Retinal pigment epithelial cell (primary cell): Measurements from ENCODE around the gene PORCN.

Experiments
- DNase-seq: peaks from one replicate; pipeline ENCODE4 v3.0.0-alpha.2; 2010; ENCODE audit warnings: low read depth
- H3K4me3 ChIP-seq: 2 replicates; pipeline ENCODE4 v1.5.1; 2011; ENCODE audit warnings: mild to moderate bottlenecking, low read length, control low read depth, moderate library complexity
- CTCF ChIP-seq: conservative IDR thresholded peaks from 2 replicates; pipeline ENCODE4 v1.5.1; 2011; ENCODE audit warnings: low read depth, low read length, control low read depth, inconsistent platforms

Gene PORCN

GRCh38 chrX:48475774-48476577, 32.8 kb upstream of the PORCN start, which contains the start of gene FTSJ1:
Gene FTSJ1, plus strand, starts transcription at chrX:48476199. Its CDS starts 1,849 bp downstream, at chrX:48478048.
- H3K4me3 ChIP-seq, result peak within 1 kb of the TSS; percentile 86
- DNase-seq, result peak; percentile 61
- TF ChIP-seq CTCF, result no peak

DNA sequence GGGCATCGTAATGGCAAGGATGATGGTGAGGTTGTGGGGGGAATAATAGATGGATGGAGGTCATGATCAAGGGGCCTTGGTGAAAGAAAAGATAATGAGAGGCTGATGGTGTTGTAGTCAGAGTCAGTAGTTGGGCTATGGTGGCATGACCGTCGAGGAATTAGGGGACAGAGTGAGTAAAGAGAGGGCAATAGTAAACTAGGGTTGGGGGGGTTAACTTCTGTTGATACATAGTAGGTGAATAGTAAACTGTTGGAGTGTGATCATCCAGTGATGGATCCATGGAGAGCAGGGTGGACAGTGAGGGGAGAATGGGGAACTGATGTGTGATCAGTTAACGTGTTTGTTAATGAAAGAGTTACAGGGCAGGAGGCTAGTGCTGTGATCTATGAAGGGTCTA, 31.9 kb upstream of the PORCN start:
- no peak for DNase-seq
- peak overlapping the region; percentile 86 for H3K4me3 ChIP-seq
- no peak for TF ChIP-seq CTCF

DNA sequence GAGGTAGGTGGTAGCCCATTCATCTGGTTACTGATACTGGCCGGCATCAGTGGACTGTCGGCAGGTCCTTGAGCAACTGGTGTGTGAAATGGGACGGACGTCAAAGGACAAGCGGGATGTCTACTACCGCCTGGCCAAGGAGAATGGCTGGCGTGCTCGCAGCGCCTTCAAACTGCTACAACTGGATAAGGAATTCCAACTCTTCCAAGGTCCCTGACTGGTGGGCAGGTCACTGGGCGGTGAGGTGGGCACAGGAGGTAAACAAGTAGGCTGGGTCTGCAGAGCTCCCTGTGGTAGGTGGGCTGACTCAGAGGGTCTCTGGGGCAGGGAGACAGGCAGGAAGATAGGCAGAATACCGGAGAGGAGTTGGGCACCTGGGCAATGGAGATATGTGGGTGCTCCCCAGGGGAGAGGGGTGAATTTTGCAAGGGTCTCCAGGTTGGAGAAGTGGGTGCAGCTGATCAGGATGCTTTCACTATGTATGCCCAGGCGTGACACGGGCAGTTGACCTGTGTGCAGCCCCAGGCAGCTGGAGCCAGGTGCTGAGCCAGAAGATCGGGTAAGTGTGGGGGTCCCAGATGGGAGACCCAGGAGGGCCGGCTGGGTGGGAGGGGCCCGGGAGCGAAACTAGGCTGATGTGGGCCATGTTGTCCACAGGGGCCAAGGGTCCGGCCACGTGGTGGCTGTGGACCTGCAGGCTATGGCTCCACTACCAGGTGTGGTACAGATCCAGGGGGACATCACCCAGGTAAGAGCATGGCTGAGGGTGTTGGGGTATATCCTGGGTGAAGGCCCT, 30.6 kb upstream of the PORCN start:
- DNase-seq, result no peak
- TF ChIP-seq CTCF, result no peak
- H3K4me3 ChIP-seq, result no peak overlapping the region

- no peak for DNase-seq
- no peak for TF ChIP-seq CTCF
- no peak overlapping the region for H3K4me3 ChIP-seq
These were observed 30.0 kb upstream of the PORCN start for GRCh38 chrX:48478806-48479205.

- no peak for DNase-seq
- H3K4me3 ChIP-seq, result no peak overlapping the region
- TF ChIP-seq CTCF, result no peak
These were observed 28.6 kb upstream of the PORCN start for GRCh38 chrX:48480142-48480541.

DNA sequence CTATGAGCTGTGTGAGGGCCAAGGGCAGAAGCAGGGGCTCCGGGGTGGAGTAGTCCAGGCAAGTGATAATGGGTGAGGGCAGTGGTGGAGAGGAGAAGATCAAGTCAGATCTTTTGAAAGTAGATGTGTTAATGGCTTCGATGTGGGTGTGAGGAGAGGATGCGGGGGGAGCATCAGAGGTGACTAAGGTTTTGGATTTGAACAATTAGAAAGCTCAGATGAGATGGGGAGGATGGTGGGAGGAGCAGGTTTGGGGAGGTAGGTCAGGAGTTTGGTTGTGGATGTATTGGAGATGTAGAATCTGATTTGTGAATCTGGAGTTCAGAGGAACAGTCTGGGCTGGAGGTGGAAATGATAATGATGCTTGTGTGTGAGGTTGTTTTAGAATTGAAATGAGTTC, 28.2 kb upstream of the PORCN start:
- TF ChIP-seq CTCF, result no peak
- DNase-seq, result no peak
- no peak overlapping the region for H3K4me3 ChIP-seq
